ENCODE data around the gene CLIC4. TPM values are rescaled to one million over a fixed set of nuclear protein-coding genes. Genes with fewer than 3 reads are reported as not detected.
A peak's percentile ranks its signal among the peaks of the same experiment; 100 is the strongest.

CLIC4 gene
- total RNA-seq, 1 donor from 2014 or later: 164 TPM

GRCh38 chr1:24878045-24878444 lies 132.8 kb downstream of the CLIC4 start:
- no peaks in the 10 kb centered on the region for H3K4me1 ChIP-seq
- H3K27ac ChIP-seq: no peak overlapping the region
- no peak for DNase-seq (ENCODE audit: extremely low spot score in 2 of 2)
- H3K9me3 ChIP-seq: no peaks in the 10 kb centered on the region
- intact Hi-C loops (cut with DNase I): no loop called here
- H3K36me3 ChIP-seq: no peaks in the 10 kb centered on the region
- no peak overlapping the region for H3K4me3 ChIP-seq
- H3K27me3 ChIP-seq: no peaks in the 10 kb centered on the region
- TF ChIP-seq POLR2AphosphoS5 (IDR thresholded peaks at IDR 0.05; ENCODE audit: insufficient read depth in 1 of 2, low read depth in 1 of 2): no peak
- no peak for TF ChIP-seq POLR2A (IDR thresholded peaks at IDR 0.05)
- TF ChIP-seq, protein P1, sequence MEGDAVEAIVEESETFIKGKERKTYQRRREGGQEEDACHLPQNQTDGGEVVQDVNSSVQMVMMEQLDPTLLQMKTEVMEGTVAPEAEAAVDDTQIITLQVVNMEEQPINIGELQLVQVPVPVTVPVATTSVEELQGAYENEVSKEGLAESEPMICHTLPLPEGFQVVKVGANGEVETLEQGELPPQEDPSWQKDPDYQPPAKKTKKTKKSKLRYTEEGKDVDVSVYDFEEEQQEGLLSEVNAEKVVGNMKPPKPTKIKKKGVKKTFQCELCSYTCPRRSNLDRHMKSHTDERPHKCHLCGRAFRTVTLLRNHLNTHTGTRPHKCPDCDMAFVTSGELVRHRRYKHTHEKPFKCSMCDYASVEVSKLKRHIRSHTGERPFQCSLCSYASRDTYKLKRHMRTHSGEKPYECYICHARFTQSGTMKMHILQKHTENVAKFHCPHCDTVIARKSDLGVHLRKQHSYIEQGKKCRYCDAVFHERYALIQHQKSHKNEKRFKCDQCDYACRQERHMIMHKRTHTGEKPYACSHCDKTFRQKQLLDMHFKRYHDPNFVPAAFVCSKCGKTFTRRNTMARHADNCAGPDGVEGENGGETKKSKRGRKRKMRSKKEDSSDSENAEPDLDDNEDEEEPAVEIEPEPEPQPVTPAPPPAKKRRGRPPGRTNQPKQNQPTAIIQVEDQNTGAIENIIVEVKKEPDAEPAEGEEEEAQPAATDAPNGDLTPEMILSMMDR (IDR thresholded peaks at IDR 0.05): no peak

DNA sequence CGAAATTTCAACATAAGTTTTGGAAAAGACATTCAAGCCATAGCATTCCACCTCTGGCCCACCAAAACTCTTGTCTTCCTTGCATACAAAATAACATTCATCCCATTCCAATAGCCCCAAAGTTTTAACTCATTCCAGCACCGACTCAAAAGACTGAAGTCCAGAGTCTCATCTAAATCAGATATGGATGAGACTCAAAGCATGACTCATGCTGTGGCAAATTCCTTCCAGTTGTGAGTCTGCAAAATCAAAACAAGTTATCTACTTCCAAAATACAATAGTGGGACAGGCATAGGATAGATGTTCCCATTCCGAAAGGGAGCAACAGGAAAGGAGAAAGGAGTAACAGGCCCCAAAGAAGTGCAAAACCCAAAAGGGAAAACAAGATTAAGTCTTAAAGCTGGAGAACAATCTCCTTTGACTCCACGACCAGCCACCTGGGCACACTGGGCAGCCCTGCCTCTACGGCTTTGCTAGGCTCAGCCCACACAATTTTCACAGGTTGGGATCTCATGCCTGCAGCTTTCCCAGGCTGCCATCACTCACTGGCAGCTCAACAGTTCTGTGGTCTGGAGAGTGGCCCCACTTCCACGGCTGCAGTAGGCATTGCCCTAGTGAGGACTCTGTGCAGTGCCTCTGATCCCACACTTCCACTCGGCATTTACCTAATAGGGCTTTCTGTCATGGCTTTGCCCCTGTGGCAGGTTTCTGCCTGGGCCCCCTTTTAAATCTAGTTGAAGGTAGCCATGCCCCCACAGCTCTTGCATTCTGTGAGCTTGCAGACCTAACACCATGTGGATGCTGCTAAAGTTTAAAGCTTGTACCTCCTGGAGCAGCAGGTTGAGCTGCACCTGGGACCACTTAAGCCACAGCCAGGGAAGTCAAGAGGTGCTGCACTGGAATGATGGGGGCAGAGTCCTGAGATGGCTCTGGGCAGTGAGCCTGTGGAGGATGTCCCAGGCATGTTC lies 133.8 kb downstream of the CLIC4 start:
- intact Hi-C loops (cut with DNase I): no loop called here
- Histone ChIP-seq H3K36me3 (no peaks in the 10 kb centered on the region), H3K27ac (no peak overlapping the region), H3K4me1 (no peaks in the 10 kb centered on the region), H3K4me3 (no peak overlapping the region), H3K9me3 (no peaks in the 10 kb centered on the region), H3K27me3 (no peaks in the 10 kb centered on the region)
- peak in 1 of 2 donors; percentile 89 for DNase-seq (ENCODE audit: extremely low spot score in 2 of 2)
- TF ChIP-seq, protein P1 (IDR thresholded peaks at IDR 0.05): no peak
- no peak for TF ChIP-seq POLR2A (IDR thresholded peaks at IDR 0.05)
- no peak for TF ChIP-seq POLR2AphosphoS5 (IDR thresholded peaks at IDR 0.05; ENCODE audit: insufficient read depth in 1 of 2, low read depth in 1 of 2)

GRCh38 chr1:24881034-24881433 lies 135.8 kb downstream of the CLIC4 start:
- TF ChIP-seq, protein P1 (IDR thresholded peaks at IDR 0.05): no peak
- no peak for TF ChIP-seq POLR2A (IDR thresholded peaks at IDR 0.05)
- no peak for TF ChIP-seq POLR2AphosphoS5 (IDR thresholded peaks at IDR 0.05; ENCODE audit: insufficient read depth in 1 of 2, low read depth in 1 of 2)
- no peak for DNase-seq (ENCODE audit: extremely low spot score in 2 of 2)
- Histone ChIP-seq H3K4me3 (no peak overlapping the region), H3K27me3 (no peaks in the 10 kb centered on the region), H3K9me3 (no peaks in the 10 kb centered on the region), H3K36me3 (no peaks in the 10 kb centered on the region), H3K4me1 (no peaks in the 10 kb centered on the region), H3K27ac (no peak overlapping the region)
- intact Hi-C loops (cut with DNase I): no loop called here

- Histone ChIP-seq H3K27ac (no peak overlapping the region), H3K4me1 (no peaks in the 10 kb centered on the region), H3K9me3 (no peaks in the 10 kb centered on the region), H3K36me3 (no peaks in the 10 kb centered on the region), H3K4me3 (no peak overlapping the region), H3K27me3 (no peaks in the 10 kb centered on the region)
- no peak for DNase-seq (ENCODE audit: extremely low spot score in 2 of 2)
- intact Hi-C loops (cut with DNase I): no loop called here
- TF ChIP-seq, protein P1 (IDR thresholded peaks at IDR 0.05): no peak
- TF ChIP-seq POLR2AphosphoS5 (IDR thresholded peaks at IDR 0.05; ENCODE audit: insufficient read depth in 1 of 2, low read depth in 1 of 2) (no peak), POLR2A (IDR thresholded peaks at IDR 0.05) (no peak)
Measured at GRCh38 chr1:24884751-24885150, 139.5 kb downstream of the CLIC4 start.

DNA sequence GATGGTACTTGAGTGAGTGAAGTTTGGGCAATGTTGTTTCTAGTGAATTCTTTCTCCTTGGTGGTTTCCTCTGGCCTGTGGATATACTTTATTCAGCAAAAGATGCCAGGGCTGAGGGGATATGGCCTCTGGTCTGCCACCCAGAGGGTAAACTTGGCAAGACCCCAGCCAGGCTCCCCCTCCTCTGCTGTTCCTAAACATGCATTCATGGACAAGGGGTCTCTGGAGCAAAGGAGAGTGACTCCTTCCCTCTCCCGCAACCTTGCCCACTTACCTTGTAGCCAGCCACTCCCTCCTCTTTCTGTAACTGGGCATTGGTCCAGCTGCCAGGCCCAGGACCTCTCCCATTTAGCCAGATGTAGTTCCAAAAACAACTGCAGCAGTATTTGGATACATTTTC lies 141.0 kb downstream of the CLIC4 start:
- DNase-seq (ENCODE audit: extremely low spot score in 2 of 2): peak in 1 of 2 donors; percentile 79
- no peaks in the 10 kb centered on the region for H3K9me3 ChIP-seq
- no peaks in the 10 kb centered on the region for H3K4me1 ChIP-seq
- H3K27ac ChIP-seq: no peak overlapping the region
- intact Hi-C loops (cut with DNase I): no loop called here
- TF ChIP-seq, protein P1 (IDR thresholded peaks at IDR 0.05): no peak
- TF ChIP-seq POLR2A (IDR thresholded peaks at IDR 0.05) (no peak), POLR2AphosphoS5 (IDR thresholded peaks at IDR 0.05; ENCODE audit: insufficient read depth in 1 of 2, low read depth in 1 of 2) (no peak)
- no peaks in the 10 kb centered on the region for H3K36me3 ChIP-seq
- no peak overlapping the region for H3K4me3 ChIP-seq
- no peaks in the 10 kb centered on the region for H3K27me3 ChIP-seq
